Osteoblast (primary cell): ENCODE results near the gene TRPM7. TPM values are rescaled to one million over a fixed set of nuclear protein-coding genes. Genes with fewer than 3 reads are reported as not detected.

Experiments used
- DNase-seq: peaks from one replicate; pipeline ENCODE4 v3.0.0; 2011; ENCODE audit warnings: low spot score, mixed read lengths; ENCODE audit not compliant: insufficient read length; ENCODE audit errors: missing footprints
- H2AFZ ChIP-seq: 2 replicates; pipeline ENCODE4 v1.6.0; 2011; ENCODE audit warnings: mild to moderate bottlenecking, low read length
- H3K27ac ChIP-seq: 2 replicates; pipeline ENCODE4 v1.5.1; 2011; ENCODE audit warnings: mild to moderate bottlenecking, low read depth, low read length, moderate library complexity
- H3K27me3 ChIP-seq: 2 replicates; pipeline ENCODE4 v1.6.0; 2012; ENCODE audit warnings: mild to moderate bottlenecking, control low read depth, inconsistent platforms, low read length, moderate library complexity; ENCODE audit not compliant: insufficient read depth
- H3K36me3 ChIP-seq: 2 replicates; pipeline ENCODE4 v1.5.1; 2011; ENCODE audit warnings: mild to moderate bottlenecking, low read length, control low read depth, moderate library complexity; ENCODE audit not compliant: insufficient read depth
- H3K4me1 ChIP-seq: 2 replicates; pipeline ENCODE4 v1.5.1; 2011; ENCODE audit warnings: mild to moderate bottlenecking, low read length, control low read depth, moderate library complexity; ENCODE audit not compliant: insufficient read depth
- H3K4me2 ChIP-seq: 2 replicates; pipeline ENCODE4 v1.6.0; 2011; ENCODE audit warnings: mild to moderate bottlenecking, low read length; ENCODE audit not compliant: insufficient read depth
- H3K4me3 ChIP-seq: fragments of 200-600 bp; sonication (generic); 3 replicates; pipeline ENCODE4 v1.5.1; 2012; ENCODE audit warnings: mild to moderate bottlenecking, low read length, inconsistent platforms; ENCODE audit not compliant: insufficient read depth
- H3K79me2 ChIP-seq: 2 replicates; pipeline ENCODE4 v1.6.0; 2012; ENCODE audit warnings: mild to moderate bottlenecking, low read length, control low read depth, inconsistent platforms; ENCODE audit not compliant: insufficient read depth
- H3K9me3 ChIP-seq: 2 replicates; pipeline ENCODE4 v1.5.1; 2011; ENCODE audit warnings: low read depth, low read length, control low read depth
- H4K20me1 ChIP-seq: 2 replicates; pipeline ENCODE4 v1.6.0; 2012; ENCODE audit warnings: mild to moderate bottlenecking, low read length, control low read depth; ENCODE audit not compliant: insufficient read depth
- CTCF ChIP-seq: IDR thresholded peaks from 2 replicates; pipeline ENCODE4 v1.5.1; 2011; ENCODE audit warnings: mild to moderate bottlenecking, low read depth, low read length, moderate library complexity; ENCODE audit errors: extremely low read depth
- total RNA-seq: library from RNA; depleted of rRNA; stranded (reverse); fragments of >200 nt; gene quantifications from 2 replicates; pipeline ENCODE4 v1.2.3, GENCODE V29; 2012

TRPM7 gene
- total RNA-seq, 1 donor = 116 TPM

GRCh38 chr15:50563756-50564155 is 122.8 kb downstream of the TRPM7 start:
- no peak overlapping the region for H3K4me2 ChIP-seq
- no peaks in the 10 kb centered on the region for H4K20me1 ChIP-seq
- no peaks in the 10 kb centered on the region for H3K79me2 ChIP-seq
- H3K4me1 ChIP-seq = no peaks in the 10 kb centered on the region
- no peaks in the 10 kb centered on the region for H3K9me3 ChIP-seq
- H3K27me3 ChIP-seq = no peaks in the 10 kb centered on the region
- DNase-seq = no peak
- no peak overlapping the region for H3K27ac ChIP-seq
- H3K4me3 ChIP-seq = no peak overlapping the region
- TF ChIP-seq CTCF = no peak
- H3K36me3 ChIP-seq = peaks cover 39% of the 10 kb centered on the region
- no peak overlapping the region for H2AFZ ChIP-seq

- H3K4me1 ChIP-seq = no peaks in the 10 kb centered on the region
- H3K4me3 ChIP-seq = no peak overlapping the region
- TF ChIP-seq CTCF = no peak
- H2AFZ ChIP-seq = no peak overlapping the region
- H3K4me2 ChIP-seq = no peak overlapping the region
- H3K27me3 ChIP-seq = no peaks in the 10 kb centered on the region
- H4K20me1 ChIP-seq = no peaks in the 10 kb centered on the region
- no peak overlapping the region for H3K27ac ChIP-seq
- H3K9me3 ChIP-seq = no peaks in the 10 kb centered on the region
- no peaks in the 10 kb centered on the region for H3K79me2 ChIP-seq
- H3K36me3 ChIP-seq = peaks cover 38% of the 10 kb centered on the region
- DNase-seq = no peak
Observed at GRCh38 chr15:50562735-50563640, 123.6 kb downstream of the TRPM7 start.

- no peaks in the 10 kb centered on the region for H3K4me1 ChIP-seq
- H2AFZ ChIP-seq = no peak overlapping the region
- H3K79me2 ChIP-seq = no peaks in the 10 kb centered on the region
- DNase-seq = no peak
- H3K9me3 ChIP-seq = no peaks in the 10 kb centered on the region
- H3K27me3 ChIP-seq = no peaks in the 10 kb centered on the region
- H3K4me3 ChIP-seq = no peak overlapping the region
- H3K4me2 ChIP-seq = no peak overlapping the region
- no peak overlapping the region for H3K27ac ChIP-seq
- TF ChIP-seq CTCF = no peak
- H3K36me3 ChIP-seq = peaks cover 23% of the 10 kb centered on the region
- H4K20me1 ChIP-seq = no peaks in the 10 kb centered on the region
Observed at GRCh38 chr15:50558012-50558411, 128.6 kb downstream of the TRPM7 start.

DNA sequence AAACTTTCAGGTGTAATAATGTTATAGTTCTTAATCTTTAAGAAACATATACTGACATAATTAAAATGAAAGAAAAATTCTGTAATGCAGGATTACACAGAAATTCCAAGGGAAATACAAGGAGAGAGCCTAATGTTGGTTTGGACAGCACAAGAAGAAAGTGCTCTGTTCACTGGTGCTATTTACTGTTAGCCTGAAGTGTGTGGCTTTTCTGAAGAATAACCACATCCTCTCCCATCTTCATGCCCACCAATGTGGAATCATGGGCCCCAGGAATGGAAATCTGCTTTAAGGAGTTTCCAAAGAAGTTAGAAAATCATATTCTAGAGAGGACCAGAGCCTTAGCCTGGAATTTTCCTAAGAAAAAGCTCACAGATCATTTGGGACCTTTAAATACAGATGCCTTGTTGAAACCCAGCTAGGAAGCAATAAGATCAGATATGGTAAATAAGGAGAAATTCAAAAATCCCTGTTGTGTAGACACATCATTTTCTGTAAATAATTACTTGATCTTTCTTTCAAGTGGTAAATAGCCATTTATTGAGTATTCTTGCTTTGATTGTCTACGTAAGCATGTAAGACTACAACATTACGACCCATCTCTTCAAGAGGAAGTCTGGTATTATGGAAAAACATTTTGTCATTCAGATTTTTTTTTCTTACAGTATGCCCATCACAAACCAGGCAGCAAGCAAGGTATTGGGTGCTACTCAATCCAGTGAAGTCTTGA is 129.8 kb downstream of the TRPM7 start:
- H3K79me2 ChIP-seq = no peaks in the 10 kb centered on the region
- H3K27me3 ChIP-seq = no peaks in the 10 kb centered on the region
- no peak for DNase-seq
- no peak for TF ChIP-seq CTCF
- no peaks in the 10 kb centered on the region for H3K9me3 ChIP-seq
- no peak overlapping the region for H3K27ac ChIP-seq
- no peaks in the 10 kb centered on the region for H4K20me1 ChIP-seq
- H3K4me1 ChIP-seq = no peaks in the 10 kb centered on the region
- H3K4me2 ChIP-seq = no peak overlapping the region
- no peak overlapping the region for H2AFZ ChIP-seq
- H3K36me3 ChIP-seq = peaks cover 18% of the 10 kb centered on the region
- H3K4me3 ChIP-seq = no peak overlapping the region
